HG03442 (cell line): ENCODE measurements around the gene TMEM150B.
A peak's percentile ranks its signal among the peaks of the same experiment; 100 is the strongest.

Experiments used
- ATAC-seq: cut with Tn5 transposase; IDR thresholded peaks from one replicate; pipeline ENCODE4 v1.9.1; 2021; ENCODE audit warnings: mild to moderate bottlenecking, moderate library complexity; ENCODE audit not compliant: unreplicated experiment

The TMEM150B gene

DNA sequence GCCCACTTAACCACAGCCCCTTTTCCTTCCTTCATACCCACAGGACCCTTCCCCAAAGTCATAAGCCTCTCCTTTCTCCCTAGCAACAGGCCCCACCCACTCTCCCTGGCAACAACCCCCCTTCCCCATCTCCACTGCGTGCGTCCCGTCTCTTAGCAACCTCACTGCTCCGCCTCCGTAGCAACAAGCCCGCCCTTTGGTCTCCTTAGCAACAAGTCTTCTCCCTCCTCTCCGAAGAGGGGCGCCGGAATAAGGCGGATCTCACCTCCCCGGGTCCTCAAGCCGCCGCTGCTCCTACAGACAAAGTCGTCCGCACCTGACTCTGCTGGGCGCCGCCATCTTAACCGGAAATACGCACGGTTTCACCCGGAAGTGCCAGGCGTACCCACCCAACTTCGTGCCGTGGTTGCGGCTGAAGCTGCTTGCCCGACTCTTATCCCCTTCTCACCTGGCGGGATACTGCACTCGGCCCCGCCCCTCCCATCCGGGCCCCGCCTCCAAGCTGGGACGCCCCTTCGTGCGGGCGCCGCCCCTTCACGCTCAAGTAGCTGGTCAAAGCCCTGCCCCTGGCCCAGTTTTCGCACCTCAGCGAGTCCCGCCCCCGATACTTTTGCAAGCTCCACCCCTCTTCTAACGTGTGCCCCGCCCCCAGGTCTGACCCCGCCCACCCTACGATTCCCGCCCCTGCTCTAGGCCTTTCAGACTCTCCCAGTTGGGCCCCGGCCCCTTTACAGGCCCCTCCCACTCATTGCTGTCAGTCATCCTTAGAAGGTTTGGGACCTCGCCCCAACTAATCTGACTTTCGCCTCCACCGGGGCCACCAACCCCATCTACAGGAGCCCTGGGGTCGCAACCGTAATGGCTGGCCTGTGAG is 45.1 kb downstream of the TMEM150B start, which contains the start of gene HSPBP1:
Gene HSPBP1 (minus strand): TSS at position 341 of the 874 bp plus-strand sequence. CDS start 502 bp downstream, outside the sequence.
- ATAC-seq: peak; percentile 68

DNA sequence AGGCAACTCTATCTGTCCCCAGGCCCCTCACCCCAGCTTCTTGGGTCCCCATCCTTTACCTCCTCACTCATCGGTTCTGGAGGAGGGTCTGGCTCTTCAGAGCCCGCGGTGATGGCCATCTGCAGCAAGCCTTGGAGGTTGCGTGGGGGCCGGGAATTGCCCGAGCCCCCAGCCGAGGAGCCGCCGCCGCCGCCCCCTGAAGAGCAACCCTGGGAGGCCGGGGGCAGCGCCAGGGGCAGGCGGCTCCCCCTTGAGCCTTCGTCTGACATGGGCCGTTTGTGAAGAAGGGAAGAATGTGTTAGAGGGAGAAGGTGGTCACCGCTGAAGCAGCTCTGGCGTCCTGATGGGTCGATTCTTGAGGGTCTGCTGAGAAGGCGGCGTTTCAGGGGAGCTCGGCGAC is 45.8 kb downstream of the TMEM150B start:
- ATAC-seq: no peak

DNA sequence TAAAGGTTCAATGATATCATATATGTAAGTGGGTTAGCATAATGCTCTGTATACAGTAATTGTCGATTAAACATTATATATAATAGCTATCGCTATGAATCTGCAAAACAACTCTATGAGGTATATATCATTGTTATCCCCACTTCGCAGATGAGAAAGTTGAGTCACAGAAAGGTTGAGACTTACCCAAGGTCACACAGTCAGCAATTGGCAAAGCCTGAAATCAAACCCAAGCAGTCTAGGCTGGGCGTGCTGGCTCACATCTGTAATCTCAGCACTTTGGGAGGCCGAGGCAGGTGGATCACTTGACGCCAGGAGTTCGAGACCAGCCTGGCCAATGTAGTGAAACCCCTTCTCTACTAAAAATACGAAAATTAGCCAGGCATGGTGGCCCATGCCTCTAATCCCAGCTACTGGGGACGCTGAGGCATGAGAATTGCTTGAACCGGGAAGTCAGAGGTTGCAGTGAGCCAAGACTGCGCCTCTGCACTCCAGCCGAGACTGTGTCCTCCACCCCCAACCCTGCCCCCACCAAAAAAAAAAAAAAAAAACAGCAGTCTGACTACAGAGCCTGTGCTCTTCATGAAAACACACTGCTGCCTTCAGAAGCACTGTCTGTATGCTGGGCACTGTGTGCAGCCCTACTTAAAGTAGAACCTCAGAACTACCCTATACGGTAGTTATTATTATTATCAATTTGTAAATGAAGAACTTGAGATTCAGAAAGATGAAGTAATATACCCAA is 46.6 kb downstream of the TMEM150B start:
- no peak for ATAC-seq

DNA sequence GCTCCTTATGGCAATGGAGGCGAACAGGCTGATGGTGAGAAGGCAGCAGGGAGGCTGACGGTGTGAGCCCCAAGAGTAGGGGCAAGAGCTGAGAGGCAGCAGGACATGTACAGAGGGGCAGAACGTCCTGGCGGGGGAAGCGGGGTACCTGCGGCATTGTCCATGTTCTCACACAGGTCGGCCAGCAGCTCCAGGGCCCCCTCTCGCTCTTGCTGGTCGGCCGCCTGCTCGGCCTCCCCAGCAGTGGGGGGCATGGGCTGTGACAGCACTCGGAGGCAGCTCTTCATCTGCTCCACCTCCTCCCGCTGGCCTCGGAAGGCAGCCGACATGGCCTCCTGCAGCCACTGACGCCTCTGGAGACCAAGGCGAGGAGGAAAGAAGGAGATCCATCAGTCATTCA is 47.6 kb downstream of the TMEM150B start:
- no peak for ATAC-seq

DNA sequence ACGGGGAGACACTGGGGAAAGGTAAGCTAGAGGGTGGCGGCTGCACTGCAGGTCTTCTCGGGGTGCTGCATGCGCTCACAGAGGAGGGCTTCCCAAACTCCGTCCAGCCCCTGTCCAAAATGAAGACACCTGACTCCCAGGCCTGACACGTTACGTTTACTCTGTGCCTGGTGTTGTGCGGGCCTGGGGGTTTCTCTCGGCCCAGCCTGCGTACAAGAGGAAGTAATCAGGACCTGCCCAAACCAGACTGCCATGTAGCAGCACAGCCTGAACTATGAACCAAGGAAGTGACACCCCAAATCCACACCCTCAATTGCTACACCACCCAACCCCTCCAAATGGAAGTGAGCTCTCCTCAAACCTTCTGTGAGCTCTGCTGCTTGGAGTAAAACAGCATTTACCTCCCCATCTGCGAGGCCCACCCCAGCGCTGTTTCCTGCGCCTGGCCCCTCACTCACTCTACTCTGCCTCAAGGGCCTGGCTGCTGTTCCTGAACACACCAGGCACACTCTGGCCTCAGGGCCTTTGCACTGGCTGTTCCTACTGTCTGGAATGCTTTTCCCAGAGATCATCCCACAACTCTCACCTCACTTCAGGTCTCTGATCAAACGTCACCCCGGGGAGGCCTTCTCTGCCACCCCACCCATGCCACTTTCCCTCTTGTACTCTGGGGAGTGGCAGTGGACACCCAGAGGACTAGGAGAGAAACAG is 48.3 kb downstream of the TMEM150B start:
- no peak for ATAC-seq

DNA sequence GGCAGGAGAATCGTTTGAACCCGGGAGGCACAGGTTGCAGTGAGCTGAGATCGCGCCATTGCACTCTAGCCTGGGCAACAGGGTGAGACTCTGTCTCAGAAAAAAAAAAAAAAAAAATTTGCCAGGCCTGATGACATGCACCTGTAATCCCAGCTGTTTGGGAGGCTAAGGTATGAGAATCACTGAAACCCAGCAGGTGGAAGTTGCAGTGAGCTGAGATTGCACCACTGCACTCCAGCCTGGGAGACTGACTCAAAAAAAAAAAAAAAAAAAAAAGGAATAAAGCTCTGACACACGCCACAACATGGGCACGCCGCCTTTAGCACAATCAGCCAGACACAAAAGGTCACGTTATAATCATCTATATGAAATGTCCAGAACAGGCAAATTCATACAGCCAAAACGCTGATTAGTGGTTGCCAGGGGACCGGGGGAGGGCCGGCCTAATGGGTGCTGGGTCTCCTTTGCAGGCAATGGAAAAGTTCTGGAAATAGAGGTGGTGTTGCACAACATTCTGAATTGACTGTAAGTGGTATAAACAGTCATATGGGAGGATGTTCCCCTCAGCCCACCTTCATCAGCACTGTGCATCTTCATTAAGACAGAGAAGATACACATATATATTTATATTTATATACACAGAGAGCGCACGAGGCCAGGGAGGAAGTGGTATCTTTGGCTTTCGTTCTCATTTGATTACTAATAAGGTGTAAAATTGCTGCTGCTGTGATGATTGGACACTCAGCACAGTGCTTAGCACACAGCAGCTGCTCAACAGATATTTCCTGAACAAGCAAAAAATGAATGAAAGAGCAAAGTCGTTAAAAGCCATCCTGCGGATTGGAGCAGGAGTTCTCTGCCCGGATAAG is 49.1 kb downstream of the TMEM150B start:
- no peak for ATAC-seq

DNA sequence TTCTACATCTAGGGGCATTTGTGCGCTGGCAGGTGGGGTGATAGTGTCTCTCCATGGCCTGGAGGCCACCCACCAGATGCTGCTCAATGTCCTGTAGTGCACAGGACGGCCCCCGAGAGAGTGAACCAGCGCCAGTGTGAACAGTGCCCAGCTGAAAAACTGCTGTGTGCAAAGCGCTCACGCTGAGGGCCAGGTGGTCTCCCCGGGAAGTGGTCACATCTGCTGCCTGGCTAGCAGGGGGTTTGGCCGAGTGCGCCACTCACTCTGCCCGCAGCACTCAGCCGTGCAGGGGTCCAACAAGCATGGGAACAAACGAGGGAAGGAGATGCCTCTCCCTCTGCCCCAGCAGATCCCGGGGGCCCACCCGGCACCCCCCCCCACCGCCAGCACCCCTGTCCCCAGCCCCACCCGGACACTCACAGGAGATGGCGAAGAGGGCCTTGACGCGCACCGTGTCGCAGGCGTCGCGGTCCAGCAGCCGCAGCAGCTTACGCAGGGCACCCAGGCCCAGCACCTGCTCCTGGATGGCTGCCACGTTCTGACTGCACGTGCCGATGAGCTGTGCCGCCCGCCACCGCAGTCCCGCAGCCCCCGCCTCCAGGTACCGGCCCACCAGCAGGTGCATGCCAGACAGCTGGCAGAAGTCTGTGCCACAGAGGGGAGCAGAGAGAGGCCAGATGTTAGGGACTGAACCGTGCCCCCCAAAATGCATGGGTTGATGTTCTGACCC is 51.0 kb downstream of the TMEM150B start:
- ATAC-seq: no peak

DNA sequence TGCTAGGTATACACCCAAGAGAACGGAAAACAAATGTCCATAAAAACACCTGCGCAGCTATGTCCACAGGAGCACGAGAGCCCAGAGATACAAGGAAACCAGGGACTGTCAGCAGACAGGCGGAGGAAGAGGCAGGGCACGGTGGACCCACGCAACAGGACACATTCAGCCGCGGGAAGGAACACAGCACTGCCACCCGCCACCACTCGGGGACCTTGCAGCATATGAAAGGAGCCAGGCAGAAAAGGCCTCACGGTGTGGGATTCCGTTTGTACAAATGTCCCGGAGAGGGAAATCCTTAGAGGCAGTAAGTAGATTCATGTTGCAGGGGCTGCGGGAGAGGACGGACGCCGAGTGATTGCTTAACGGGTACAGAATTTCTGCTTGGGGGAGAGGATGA is 53.0 kb downstream of the TMEM150B start:
- no peak for ATAC-seq

DNA sequence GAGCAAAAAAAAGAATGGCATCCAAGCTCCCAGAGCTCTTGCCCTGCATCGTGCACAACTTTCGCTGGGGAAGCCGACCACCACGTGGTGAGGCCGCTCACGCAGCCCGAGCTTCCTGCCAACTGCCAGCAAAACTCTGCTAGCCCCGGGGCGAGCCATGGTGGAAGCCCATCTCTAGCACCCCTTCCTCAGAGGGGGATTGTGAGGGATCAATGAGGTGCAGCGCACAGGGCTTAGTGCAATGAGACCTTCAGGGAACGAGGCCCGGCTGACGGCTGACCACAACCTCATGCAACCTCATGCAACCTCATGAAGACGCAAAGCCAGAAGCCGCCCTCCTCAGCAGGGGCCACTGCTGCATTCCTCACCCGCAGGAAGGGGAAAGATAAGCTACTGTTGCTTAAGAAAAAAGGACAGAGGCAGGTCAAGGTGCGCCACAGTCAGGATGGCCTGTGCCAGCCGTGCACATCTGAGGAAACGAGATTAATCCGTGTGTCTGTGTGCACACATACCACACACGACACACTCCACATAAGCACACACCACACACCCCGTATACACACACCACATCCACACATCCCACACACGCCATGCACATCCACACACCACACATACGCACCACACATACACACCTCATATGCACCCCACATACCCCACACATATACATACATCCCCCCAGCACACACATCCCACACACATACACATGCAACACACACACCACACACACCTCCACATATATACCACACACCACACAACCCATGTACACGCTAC is 54.8 kb downstream of the TMEM150B start:
- no peak for ATAC-seq

DNA sequence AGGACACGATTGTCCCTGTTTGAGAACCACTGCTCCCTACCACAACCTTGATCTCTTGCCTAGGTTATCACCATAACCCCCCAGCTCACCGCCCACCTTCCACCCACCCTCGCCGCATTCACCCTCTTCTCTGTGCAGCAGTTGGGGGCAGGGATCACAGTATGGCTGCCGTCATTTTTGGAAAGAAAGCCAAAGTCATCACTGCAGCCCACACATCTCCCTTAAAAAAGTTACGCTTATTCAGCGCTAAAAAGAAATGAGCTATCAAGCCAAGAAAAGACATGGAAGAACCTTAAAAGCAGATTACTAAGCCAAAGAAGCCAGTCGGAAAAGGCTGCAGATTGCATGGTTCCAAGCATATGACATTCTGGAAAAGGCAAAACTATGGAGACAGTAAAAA is 55.8 kb downstream of the TMEM150B start:
- ATAC-seq: no peak

DNA sequence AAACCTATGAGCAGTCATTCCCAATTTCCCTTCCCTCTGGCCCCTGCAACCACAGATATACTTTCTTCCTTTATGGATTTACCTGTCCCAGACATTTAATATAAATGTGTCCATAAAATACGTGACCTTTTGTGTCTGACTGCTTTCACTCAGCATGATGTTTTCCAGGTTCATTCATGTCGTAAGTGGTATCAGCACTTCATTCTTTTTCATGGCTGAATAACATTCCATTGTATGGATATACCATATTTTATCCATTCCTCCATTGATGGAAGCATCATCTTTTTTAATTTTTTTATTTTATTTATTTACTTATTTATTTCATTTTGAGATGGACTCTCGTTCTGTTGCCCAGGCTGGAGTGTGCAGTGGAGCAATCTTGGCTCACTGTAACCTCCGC is 58.3 kb downstream of the TMEM150B start:
- ATAC-seq: no peak

DNA sequence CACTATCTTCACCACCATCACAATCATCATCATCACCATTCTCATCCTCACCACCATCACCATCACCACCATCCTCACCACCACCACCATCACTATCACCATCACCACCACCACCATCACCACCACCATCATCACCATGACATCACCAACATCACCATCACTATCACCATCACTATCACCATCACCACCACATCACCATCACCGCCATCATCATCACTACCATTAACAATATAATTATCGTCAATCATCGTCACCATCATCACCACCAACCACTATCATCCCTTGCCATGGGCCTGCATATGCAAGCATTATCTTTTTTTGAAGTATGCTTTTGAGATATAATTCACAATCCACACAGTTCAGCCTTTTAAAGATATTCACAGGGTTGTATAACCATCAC is 58.7 kb downstream of the TMEM150B start:
- ATAC-seq: no peak

DNA sequence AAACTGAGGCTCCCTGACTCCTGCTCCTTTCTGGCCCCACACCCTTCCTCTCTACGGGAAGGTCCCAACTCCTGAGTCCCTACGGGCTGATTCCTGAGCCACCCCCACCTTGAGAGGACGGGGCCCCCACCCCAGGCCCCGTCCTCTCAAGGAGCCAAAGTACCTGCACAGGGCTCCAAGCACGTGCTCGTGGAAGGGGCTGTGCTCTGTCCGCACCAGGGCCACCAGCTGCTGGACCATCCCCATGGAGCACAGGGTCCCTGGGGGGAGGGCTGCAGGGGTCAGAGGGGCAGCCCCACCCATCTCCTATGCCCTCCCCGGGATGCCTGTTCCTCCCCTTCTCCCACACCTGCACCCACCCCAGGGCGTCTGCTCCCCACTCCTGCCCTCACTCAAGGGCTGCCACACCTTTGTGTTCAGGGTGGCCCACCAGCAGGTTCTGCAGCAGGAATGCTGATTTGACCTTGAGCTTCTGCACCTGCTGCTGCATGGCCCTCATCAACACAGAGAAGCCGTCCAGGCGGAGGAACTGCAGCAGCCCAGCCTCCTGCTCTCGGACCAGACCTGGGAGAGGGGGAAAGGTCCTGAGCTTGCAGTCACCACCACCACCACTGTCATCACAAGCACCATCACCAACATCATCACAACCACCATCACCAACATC is 59.3 kb downstream of the TMEM150B start:
- ATAC-seq: no peak

DNA sequence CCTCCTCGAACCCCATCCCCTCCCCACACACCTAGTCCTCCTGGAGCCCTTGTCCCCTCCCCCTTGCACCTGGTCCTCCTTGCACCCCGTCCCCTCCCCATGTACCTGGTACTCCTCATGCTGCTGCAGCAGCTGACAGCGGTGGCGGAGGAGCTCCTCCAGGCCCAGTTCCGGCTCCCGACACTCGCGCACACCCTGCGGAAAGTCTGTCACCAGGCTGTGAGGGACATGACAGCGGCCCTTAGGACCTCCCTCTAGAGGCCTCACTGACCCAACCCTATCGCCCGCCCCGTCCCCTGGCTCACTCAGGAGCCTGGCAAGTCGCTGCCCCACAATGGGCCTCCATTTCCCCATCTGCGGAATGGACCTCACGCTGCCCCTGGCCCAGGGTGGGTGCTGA is 60.0 kb downstream of the TMEM150B start:
- no peak for ATAC-seq

DNA sequence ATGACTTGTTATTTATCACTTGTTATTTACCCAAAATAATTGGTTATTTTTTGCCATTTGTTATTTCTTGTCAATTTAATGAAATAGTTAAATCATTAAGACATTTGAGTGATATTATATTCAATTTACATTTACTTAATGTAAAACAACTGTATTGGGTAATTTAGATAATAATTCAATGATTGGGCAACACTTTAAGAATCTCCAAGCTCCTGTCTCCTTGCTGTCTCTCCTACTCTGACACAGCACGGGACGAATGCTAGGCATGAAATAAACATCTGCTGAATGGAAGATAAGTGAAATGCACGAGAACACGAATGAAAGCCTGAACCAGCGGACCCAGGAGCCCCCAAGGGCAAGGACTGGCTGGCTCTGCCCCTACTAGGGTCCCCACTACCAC is 60.6 kb downstream of the TMEM150B start:
- no peak for ATAC-seq
